ENCODE measurements around the gene WDR91. TPM values are rescaled to one million over a fixed set of nuclear protein-coding genes. Genes with fewer than 3 reads are reported as not detected.

The WDR91 gene
- total RNA-seq, 1 experiment from 2014 or later: 7.3 TPM

DNA sequence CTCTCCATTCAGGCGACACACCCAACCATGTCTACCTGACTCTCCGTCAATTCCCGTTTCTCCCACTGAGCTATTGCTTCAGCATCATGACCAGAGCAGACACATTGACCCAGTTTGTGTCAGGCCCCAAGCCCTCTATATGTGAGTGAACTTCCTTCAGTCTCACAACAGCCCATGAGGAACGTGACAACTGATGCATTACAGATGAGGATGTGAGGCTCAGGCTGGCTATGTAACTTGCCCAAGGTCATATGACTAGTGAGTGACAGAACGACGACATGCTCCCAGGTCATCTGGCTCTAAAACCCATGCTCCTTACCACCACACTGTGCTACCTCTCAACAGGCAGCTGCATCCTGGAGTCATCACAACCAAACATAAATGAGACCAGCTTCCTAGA lies 59.8 kb downstream of the WDR91 start:
- no peak for DNase-seq (ENCODE audit: unreplicated experiment)
- ChIA-PET POLR2A (interaction anchor here (1.8 kb wide), 1 partner anchor 19 kb away, joined by 6 read pairs; the partner anchor contains the start of gene CYREN), CTCF (interaction anchor here (1.0 to 1.2 kb wide), 2 partner anchors 16 to 20 kb away, joined by 4 to 8 read pairs; no protein-coding TSS in a partner anchor)
- Mint-ChIP-seq H3K27ac (ENCODE audit: low read depth, unreplicated experiment) (no peak overlapping the region), H3K9me3 (ENCODE audit: unreplicated experiment) (peaks cover 24% of the 10 kb centered on the region), H3K36me3 (ENCODE audit: insufficient read depth, unreplicated experiment) (peaks cover 5% of the 10 kb centered on the region), H3K27me3 (ENCODE audit: insufficient read depth, unreplicated experiment) (no peaks in the 10 kb centered on the region), H3K4me1 (ENCODE audit: insufficient read depth, unreplicated experiment) (peaks cover 7% of the 10 kb centered on the region), H3K4me3 (ENCODE audit: unreplicated experiment) (no peak overlapping the region)
- no peak for TF ChIP-seq CTCF (IDR thresholded peaks at IDR 0.05; ENCODE audit: unreplicated experiment)
- intact Hi-C loops (cut with micrococcal nuclease): no loop called here
- BruUV-seq (replicated peaks): no TSS peak

DNA sequence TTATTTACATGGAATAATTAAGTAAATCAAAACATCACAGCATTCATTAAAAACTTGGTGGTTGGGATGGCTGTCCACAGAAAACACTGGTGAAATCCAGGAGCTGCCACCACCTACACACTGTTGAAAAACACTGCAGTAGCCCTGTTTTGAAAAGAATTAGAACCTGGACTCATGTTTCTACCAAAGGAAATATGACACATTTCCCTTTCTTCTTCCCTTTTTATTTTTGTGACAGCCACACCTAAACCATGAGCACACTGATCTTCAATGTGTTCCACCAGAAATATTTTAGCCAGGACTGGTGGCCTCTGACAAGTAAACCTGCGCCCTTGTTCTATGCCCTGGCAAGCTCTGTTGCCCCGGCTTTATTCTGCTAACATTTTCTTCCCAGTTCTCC lies 60.2 kb downstream of the WDR91 start:
- Mint-ChIP-seq H3K36me3 (ENCODE audit: insufficient read depth, unreplicated experiment) (peaks cover 5% of the 10 kb centered on the region), H3K27me3 (ENCODE audit: insufficient read depth, unreplicated experiment) (no peaks in the 10 kb centered on the region), H3K9me3 (ENCODE audit: unreplicated experiment) (peaks cover 20% of the 10 kb centered on the region), H3K27ac (ENCODE audit: low read depth, unreplicated experiment) (no peak overlapping the region), H3K4me3 (ENCODE audit: unreplicated experiment) (no peak overlapping the region), H3K4me1 (ENCODE audit: insufficient read depth, unreplicated experiment) (peaks cover 7% of the 10 kb centered on the region)
- TF ChIP-seq CTCF (IDR thresholded peaks at IDR 0.05; ENCODE audit: unreplicated experiment): no peak
- no peak for DNase-seq (ENCODE audit: unreplicated experiment)
- BruUV-seq (replicated peaks): no TSS peak
- ChIA-PET CTCF (interaction anchor here (0.6 to 1.2 kb wide), 3 partner anchors 16 to 44 kb away, joined by 3 to 8 read pairs (median 4); no protein-coding TSS in a partner anchor), POLR2A (interaction anchor here (1.8 kb wide), 1 partner anchor 20 kb away, joined by 6 read pairs; the partner anchor contains the start of gene CYREN)
- intact Hi-C loops (cut with micrococcal nuclease): no loop called here

DNA sequence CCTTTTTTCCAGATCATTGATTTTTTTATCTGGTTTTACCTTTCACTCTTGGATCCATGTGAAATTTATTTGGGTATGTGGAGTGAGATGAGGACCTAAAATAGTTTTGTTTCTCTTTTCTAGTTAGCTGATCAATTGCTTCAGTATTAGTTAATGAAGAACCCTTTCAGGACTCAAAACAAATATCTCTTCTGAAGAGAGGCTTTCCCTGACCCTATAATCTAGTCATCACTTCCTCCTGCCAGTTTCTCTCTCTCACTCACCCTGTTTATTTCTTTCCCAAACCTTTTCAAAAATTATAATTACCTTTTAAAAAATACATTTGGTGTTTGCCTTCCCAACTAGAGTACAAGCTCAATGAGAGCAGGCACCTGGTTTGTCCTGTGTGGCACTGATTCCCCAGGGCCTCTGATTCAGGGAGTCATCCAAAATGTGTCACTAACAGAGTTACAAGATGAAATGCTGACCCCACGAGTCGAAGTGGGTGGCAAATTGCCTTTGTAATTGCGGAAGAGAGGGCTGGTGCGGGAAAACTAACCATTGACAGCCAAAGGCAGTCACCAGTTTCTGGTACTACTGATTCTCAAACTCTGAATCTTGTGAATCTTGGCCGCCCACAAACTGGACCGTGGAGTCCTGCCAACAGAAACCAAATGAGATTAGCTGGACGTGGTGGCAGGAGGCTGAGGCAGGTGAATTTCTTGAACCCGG lies 61.1 kb downstream of the WDR91 start:
- no peak for DNase-seq (ENCODE audit: unreplicated experiment)
- intact Hi-C loops (cut with micrococcal nuclease): no loop called here
- Mint-ChIP-seq H3K27ac (ENCODE audit: low read depth, unreplicated experiment) (no peak overlapping the region), H3K4me1 (ENCODE audit: insufficient read depth, unreplicated experiment) (peaks cover 7% of the 10 kb centered on the region), H3K27me3 (ENCODE audit: insufficient read depth, unreplicated experiment) (no peaks in the 10 kb centered on the region), H3K4me3 (ENCODE audit: unreplicated experiment) (no peak overlapping the region), H3K9me3 (ENCODE audit: unreplicated experiment) (peaks cover 16% of the 10 kb centered on the region), H3K36me3 (ENCODE audit: insufficient read depth, unreplicated experiment) (peaks cover 5% of the 10 kb centered on the region)
- POLR2A ChIA-PET: interaction anchor here (4.7 kb wide), 1 partner anchor 19 kb away, joined by 32 read pairs; the partner anchor contains the start of gene CYREN
- CTCF ChIA-PET: interaction anchor here (1.2 kb wide), 1 partner anchor 22 kb away, joined by 8 read pairs; no protein-coding TSS in a partner anchor
- no peak for TF ChIP-seq CTCF (IDR thresholded peaks at IDR 0.05; ENCODE audit: unreplicated experiment)
- BruUV-seq (replicated peaks): no TSS peak

GRCh38 chr7:135147899-135148721 lies 63.2 kb downstream of the WDR91 start, which contains the start of gene TMEM140:
Gene TMEM140, plus strand, starts transcription at chr7:135148072. Its CDS starts 16,370 bp downstream, at chr7:135164442.
- Mint-ChIP-seq H3K36me3 (ENCODE audit: insufficient read depth, unreplicated experiment) (peaks cover 2% of the 10 kb centered on the region), H3K27ac (ENCODE audit: low read depth, unreplicated experiment) (peak within 1 kb of the TSS; percentile 46), H3K9me3 (ENCODE audit: unreplicated experiment) (no peaks in the 10 kb centered on the region), H3K27me3 (ENCODE audit: insufficient read depth, unreplicated experiment) (no peaks in the 10 kb centered on the region), H3K4me1 (ENCODE audit: insufficient read depth, unreplicated experiment) (peaks cover 7% of the 10 kb centered on the region), H3K4me3 (ENCODE audit: unreplicated experiment) (peak within 1 kb of the TSS; percentile 39)
- POLR2A ChIA-PET: interaction anchor here (0.7 to 4.7 kb wide), 7 partner anchors 10 to 162 kb away, joined by 3 to 32 read pairs (median 4); partner anchors contain the start of genes AGBL3 and CYREN
- intact Hi-C loops (cut with micrococcal nuclease): loop anchor here (2.0 kb wide), 1 partner anchor 71 kb away; no protein-coding TSS in a partner anchor
- CTCF ChIA-PET: interaction anchor here (0.7 to 1.6 kb wide), 4 partner anchors 10 to 162 kb away, joined by 3 to 5 read pairs (median 3); partner anchors contain the start of gene AGBL3
- DNase-seq (ENCODE audit: unreplicated experiment): peak; percentile 33
- no peak for TF ChIP-seq CTCF (IDR thresholded peaks at IDR 0.05; ENCODE audit: unreplicated experiment)
- BruUV-seq (replicated peaks): no TSS peak

All from MCF 10A (cell line).